Left lung (tissue), 10 donors: ENCODE measurements around the gene TAF9B. TPM values are rescaled to one million over a fixed set of nuclear protein-coding genes. Genes with fewer than 3 reads are reported as not detected.
"Not testable (repeated sequence)": the region's sequence is repeated elsewhere in the genome, so short reads cannot be mapped to it uniquely, and the experiment has no call there.

ENCODE experiments used
- ATAC-seq: fragments of 200-7000 bp; cut with Tn5 transposase; one replicate; pipeline ENCODE4 v1.9.1; 2020; ENCODE audit warnings: moderate library complexity
- DNase-seq, 4 donors: peaks; one replicate each; pipeline ENCODE4 v3.0.0-alpha.2; 2013 to 2020
- H3K27ac ChIP-seq, 2 donors: fragments of 200-600 bp; sonication (generic) in 1 of 2; one replicate each; pipeline versions ENCODE4 v1.5.0 to v1.8.0; 2020 to 2021
- H3K27me3 ChIP-seq, 2 donors: fragments of 200-600 bp; sonication (generic) in 1 of 2; one replicate each; pipeline versions ENCODE4 v1.5.0 to v1.8.0; 2020 to 2021
- H3K36me3 ChIP-seq, 2 donors: fragments of 200-600 bp; sonication (generic) in 1 of 2; one replicate each; pipeline versions ENCODE4 v1.5.0 to v1.8.0; 2020 to 2021
- H3K4me1 ChIP-seq, 2 donors: fragments of 200-600 bp; one replicate each; pipeline ENCODE4 v1.8.0; 2021
- H3K4me3 ChIP-seq, 2 donors: fragments of 200-600 bp; sonication (generic) in 1 of 2; one replicate each; pipeline versions ENCODE4 v1.5.0 to v1.8.0; 2020 to 2021; ENCODE audit warnings: mild to moderate bottlenecking in 1 of 2
- H3K9me3 ChIP-seq, 2 donors: fragments of 200-600 bp; sonication (generic) in 1 of 2; one replicate each; pipeline versions ENCODE4 v1.5.0 to v1.8.0; 2020 to 2021
- CTCF ChIP-seq, 2 donors: fragments of 200-600 bp; sonication (generic) in 1 of 2; IDR thresholded peaks; one replicate each; pipeline versions ENCODE4 v1.5.0 to v1.8.0; 2021; ENCODE audit warnings: antibody characterized with exemption in 2 of 2
- intact Hi-C, 2 donors: fragments of 100-400 bp; cut with DNase I; formaldehyde crosslinking; loops; one replicate each; pipeline versions ENCODE4 v1.11.2 to v1.14.2; 2022
- polyA plus RNA-seq, 6 donors: library from polyadenylated mRNA; unstranded; fragments of 120-200 nt; gene quantifications; one replicate each; pipeline ENCODE4 v1.2.1, GENCODE V29; 2013; ENCODE audit not compliant: insufficient read length in 6 of 6
- total RNA-seq, 2 donors: library from RNA; stranded (reverse); fragmentation: NEBNext Ultra II Directional; extraction: Animal tissue kit (Norgen Biotek cat#: 25700); gene quantifications; one replicate each; pipeline ENCODE4 v1.2.1, GENCODE V29; 2021
- donor health status: DM: no; HTN: yes; CAD: no.
- donor health status: DM: no; HTN: no; CAD: no.

The TAF9B gene
- total and polyA plus RNA-seq, 8 donors: 13.9 to 46.9 (median 41.4) TPM

DNA sequence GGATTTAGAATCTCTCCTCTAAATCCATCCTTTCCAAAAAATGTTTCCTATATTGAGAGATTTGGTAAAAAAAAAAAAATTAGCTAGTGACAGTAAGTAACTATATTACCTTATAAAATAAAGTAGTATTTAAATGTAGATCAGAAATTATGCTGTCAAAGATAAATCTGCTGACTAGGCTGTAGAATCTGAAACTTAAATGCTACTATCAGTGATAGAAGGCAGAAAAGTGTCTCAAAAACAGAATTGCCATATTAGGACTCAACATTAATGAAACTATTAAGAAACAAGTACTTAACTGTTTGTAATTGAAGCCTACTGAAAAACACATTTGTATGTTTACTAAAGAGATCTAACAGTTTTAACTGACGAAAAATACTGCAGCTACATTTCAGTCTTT, 8.3 kb downstream of the TAF9B start:
- Histone ChIP-seq H3K27ac (no peak overlapping the region), H3K36me3 (peaks cover 0 to 42% of the 10 kb centered on the region in 2 donors), H3K9me3 (no peaks in the 10 kb centered on the region), H3K4me1 (no peaks in the 10 kb centered on the region), H3K27me3 (no peaks in the 10 kb centered on the region), H3K4me3 (no peak overlapping the region)
- no peak for ATAC-seq
- TF ChIP-seq CTCF (IDR thresholded peaks at IDR 0.05): no peak
- intact Hi-C loops: no loop called here
- no peak for DNase-seq

GRCh38 chrX:78130396-78130795, 9.1 kb downstream of the TAF9B start:
- no peak for TF ChIP-seq CTCF (IDR thresholded peaks at IDR 0.05)
- Histone ChIP-seq H3K4me1 (no peaks in the 10 kb centered on the region), H3K4me3 (no peak overlapping the region), H3K9me3 (no peaks in the 10 kb centered on the region), H3K27me3 (no peaks in the 10 kb centered on the region), H3K36me3 (peaks cover 0 to 50% of the 10 kb centered on the region in 2 donors), H3K27ac (no peak overlapping the region)
- DNase-seq: no peak
- intact Hi-C loops: no loop called here
- ATAC-seq: no peak

DNA sequence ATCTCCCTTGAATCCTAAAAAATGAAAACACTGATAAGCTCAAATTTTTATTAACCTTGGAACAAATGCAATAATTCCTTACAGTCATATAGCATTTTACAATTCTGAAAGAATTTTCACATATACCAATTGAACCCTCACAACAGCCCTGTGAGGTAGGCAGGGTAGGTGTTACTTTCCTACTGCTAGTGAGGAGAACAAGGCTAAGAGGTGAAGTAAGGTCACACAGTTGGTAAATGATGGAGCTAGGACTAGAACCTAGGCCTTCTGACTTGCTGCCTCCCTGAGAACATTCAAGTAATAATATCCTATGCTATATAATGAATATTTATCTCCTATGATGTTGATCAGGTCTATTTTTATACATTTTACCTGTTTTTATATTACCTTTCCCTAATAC, 9.7 kb downstream of the TAF9B start:
- Histone ChIP-seq H3K4me1 (no peaks in the 10 kb centered on the region), H3K27ac (no peak overlapping the region), H3K27me3 (no peaks in the 10 kb centered on the region), H3K9me3 (no peaks in the 10 kb centered on the region), H3K36me3 (peaks cover 0 to 56% of the 10 kb centered on the region in 2 donors), H3K4me3 (no peak overlapping the region)
- ATAC-seq: no peak
- DNase-seq: no peak
- no peak for TF ChIP-seq CTCF (IDR thresholded peaks at IDR 0.05)
- intact Hi-C loops: no loop called here

DNA sequence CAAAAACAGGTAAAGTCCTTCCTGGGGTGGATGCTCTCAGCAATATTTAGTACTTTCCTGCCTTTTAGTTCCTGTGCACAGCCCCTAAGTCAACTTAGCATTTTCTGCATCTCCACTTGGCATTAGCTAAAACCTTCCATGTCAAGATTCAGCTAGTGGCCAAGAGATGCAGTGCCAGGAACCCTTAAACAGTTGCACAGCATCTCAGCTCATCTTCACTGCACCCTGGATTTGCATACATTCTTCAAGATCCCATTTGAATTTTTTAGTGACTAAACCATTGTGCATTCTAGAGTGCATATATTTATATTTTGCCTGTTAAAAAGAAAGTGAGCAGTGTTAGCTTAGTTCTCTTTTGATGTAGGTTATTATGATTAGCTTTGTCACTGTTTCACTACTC, 13.7 kb downstream of the TAF9B start:
- H3K9me3 ChIP-seq, H3K4me3 ChIP-seq, intact Hi-C loops, H3K27me3 ChIP-seq, DNase-seq, H3K27ac ChIP-seq, ATAC-seq, H3K4me1 ChIP-seq: not testable (repeated sequence)
- peaks cover 0 to 87% of the 10 kb centered on the region in 2 donors for H3K36me3 ChIP-seq

DNA sequence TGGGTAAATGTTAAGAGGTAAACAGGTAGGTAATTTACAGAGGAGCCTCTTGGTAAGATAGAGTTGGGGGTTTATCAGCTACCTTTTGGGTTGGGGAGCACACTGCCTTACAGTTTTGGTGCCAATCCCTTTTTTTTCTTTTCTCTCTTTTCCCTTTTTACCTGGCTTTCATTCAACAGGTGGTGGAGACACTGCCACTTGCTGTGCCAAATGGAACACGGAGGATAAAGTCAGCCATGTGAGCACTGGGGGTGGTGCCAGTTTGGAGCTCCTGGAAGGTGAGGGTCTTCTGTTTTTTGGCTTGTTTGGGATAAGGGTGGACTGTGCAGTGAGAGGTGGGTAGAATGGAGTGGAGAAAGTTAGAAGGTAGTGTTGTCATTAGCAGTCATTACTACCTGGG, 14.3 kb downstream of the TAF9B start:
- H3K4me1 ChIP-seq: no peaks in the 10 kb centered on the region
- no peak for DNase-seq
- H3K27me3 ChIP-seq: no peaks in the 10 kb centered on the region
- H3K4me3 ChIP-seq: no peak overlapping the region
- no peak for TF ChIP-seq CTCF (IDR thresholded peaks at IDR 0.05)
- intact Hi-C loops: no loop called here
- no peak for ATAC-seq
- no peaks in the 10 kb centered on the region for H3K9me3 ChIP-seq
- H3K27ac ChIP-seq: no peak overlapping the region
- peaks cover 0 to 88% of the 10 kb centered on the region in 2 donors for H3K36me3 ChIP-seq

DNA sequence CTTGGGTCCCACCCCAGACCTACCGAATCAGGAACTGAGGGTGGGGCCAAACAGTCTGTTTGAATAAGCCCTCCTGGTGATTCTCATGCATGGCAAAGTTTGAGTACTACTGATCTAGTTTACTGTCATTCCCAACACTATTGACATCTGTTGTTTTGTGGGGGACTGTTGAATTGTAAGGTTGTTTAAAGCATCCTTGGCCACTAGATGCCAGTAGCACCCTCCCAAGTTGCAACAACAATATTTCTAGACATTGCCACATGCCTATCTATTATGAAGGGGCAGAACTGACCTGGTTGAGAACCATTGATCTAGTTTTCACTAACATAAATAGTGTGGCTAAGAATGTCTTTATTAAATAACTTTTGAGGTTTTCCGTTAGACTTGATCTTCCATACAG, 15.1 kb downstream of the TAF9B start:
- Histone ChIP-seq H3K9me3 (no peaks in the 10 kb centered on the region), H3K4me3 (no peak overlapping the region), H3K36me3 (peaks cover 0 to 90% of the 10 kb centered on the region in 2 donors), H3K27me3 (no peaks in the 10 kb centered on the region), H3K4me1 (no peaks in the 10 kb centered on the region), H3K27ac (no peak overlapping the region)
- DNase-seq (no peak), ATAC-seq (no peak)
- intact Hi-C loops: no loop called here
- no peak for TF ChIP-seq CTCF (IDR thresholded peaks at IDR 0.05)
